GM19035 (cell line): Measurements from ENCODE around the gene SDK1.
A peak's percentile ranks its signal among the peaks of the same experiment; 100 is the strongest.

Experiments used
- ATAC-seq: cut with Tn5 transposase; IDR thresholded peaks from one replicate; pipeline ENCODE4 v1.9.1; 2021; ENCODE audit not compliant: unreplicated experiment

The SDK1 gene

GRCh38 chr7:3300651-3301448 is at the start of gene SDK1:
Gene SDK1, plus strand, starts transcription at chr7:3301252. Its CDS starts 335 bp downstream, at chr7:3301587.
- peak; percentile 98 for ATAC-seq

- ATAC-seq = no peak
Observed at GRCh38 chr7:3254718-3255117, 46.3 kb upstream of the SDK1 start.

GRCh38 chr7:3259711-3260400 is 41.2 kb upstream of the SDK1 start:
- no peak for ATAC-seq

GRCh38 chr7:3260401-3260715 is 40.7 kb upstream of the SDK1 start:
- no peak for ATAC-seq

- no peak for ATAC-seq
Observed at GRCh38 chr7:3264693-3265339, 36.2 kb upstream of the SDK1 start.

GRCh38 chr7:3265388-3265787 is 35.7 kb upstream of the SDK1 start:
- ATAC-seq = no peak

GRCh38 chr7:3266240-3266639 is 34.8 kb upstream of the SDK1 start:
- no peak for ATAC-seq

GRCh38 chr7:3267966-3268690 is 32.9 kb upstream of the SDK1 start:
- ATAC-seq = no peak

- ATAC-seq = no peak
Observed at GRCh38 chr7:3270362-3270761, 30.7 kb upstream of the SDK1 start.

GRCh38 chr7:3271298-3271697 is 29.8 kb upstream of the SDK1 start:
- ATAC-seq = no peak

GRCh38 chr7:3272691-3273141 is 28.3 kb upstream of the SDK1 start:
- no peak for ATAC-seq

- no peak for ATAC-seq
Observed at GRCh38 chr7:3274131-3274530, 26.9 kb upstream of the SDK1 start.

- ATAC-seq = no peak
Observed at GRCh38 chr7:3277604-3278572, 23.2 kb upstream of the SDK1 start.

GRCh38 chr7:3279147-3279818 is 21.8 kb upstream of the SDK1 start:
- no peak for ATAC-seq

GRCh38 chr7:3280445-3280844 is 20.6 kb upstream of the SDK1 start:
- ATAC-seq = no peak

GRCh38 chr7:3280946-3281656 is 20.0 kb upstream of the SDK1 start:
- ATAC-seq = no peak

- no peak for ATAC-seq
Observed at GRCh38 chr7:3282457-3282856, 18.6 kb upstream of the SDK1 start.

- ATAC-seq = no peak
Observed at GRCh38 chr7:3283130-3283704, 17.8 kb upstream of the SDK1 start.

GRCh38 chr7:3285652-3286051 is 15.4 kb upstream of the SDK1 start:
- no peak for ATAC-seq
